AG08396 (cell line): ENCODE data around the gene CCDC71L.
A peak's percentile ranks its signal among the peaks of the same experiment; 100 is the strongest.
"Not testable (repeated sequence)": the region's sequence is repeated elsewhere in the genome, so short reads cannot be mapped to it uniquely, and the experiment has no call there.

Experiments
- DNase-seq: peaks from one replicate; pipeline ENCODE4 v3.0.0; 2012; ENCODE audit warnings: low spot score, mixed read lengths

Gene CCDC71L

GRCh38 chr7:106660862-106661720 lies at the start of gene CCDC71L:
CCDC71L (minus strand) TSS chr7:106661158; CDS start chr7:106660896, 262 bp downstream.
- DNase-seq, result peak; percentile 94

- not testable (repeated sequence) for DNase-seq
Observed at GRCh38 chr7:106709604-106710003, 48.6 kb upstream of the CCDC71L start.

GRCh38 chr7:106704000-106704840 lies 43.3 kb upstream of the CCDC71L start:
- DNase-seq, result no peak

- DNase-seq, result no peak
Observed at GRCh38 chr7:106693677-106694353, 32.9 kb upstream of the CCDC71L start.

GRCh38 chr7:106692450-106693051 lies 31.6 kb upstream of the CCDC71L start:
- DNase-seq, result no peak

GRCh38 chr7:106688161-106688560 lies 27.2 kb upstream of the CCDC71L start:
- DNase-seq, result not testable (repeated sequence)

GRCh38 chr7:106683941-106684340 lies 23.0 kb upstream of the CCDC71L start:
- DNase-seq, result no peak

- DNase-seq, result peak; percentile 18
Observed at GRCh38 chr7:106681815-106682495, 21.0 kb upstream of the CCDC71L start.

GRCh38 chr7:106679153-106679931 lies 18.4 kb upstream of the CCDC71L start:
- DNase-seq, result no peak

- DNase-seq, result no peak
Observed at GRCh38 chr7:106678795-106679152, 17.8 kb upstream of the CCDC71L start.

GRCh38 chr7:106676506-106676905 lies 15.5 kb upstream of the CCDC71L start:
- DNase-seq, result not testable (repeated sequence)

GRCh38 chr7:106673688-106674087 lies 12.7 kb upstream of the CCDC71L start:
- not testable (repeated sequence) for DNase-seq

GRCh38 chr7:106671930-106672329 lies 11.0 kb upstream of the CCDC71L start:
- not testable (repeated sequence) for DNase-seq

GRCh38 chr7:106671160-106671559 lies 10.2 kb upstream of the CCDC71L start:
- no peak for DNase-seq

- DNase-seq, result no peak
Observed at GRCh38 chr7:106668861-106669524, 8.0 kb upstream of the CCDC71L start.

GRCh38 chr7:106666353-106666752 lies 5.4 kb upstream of the CCDC71L start:
- no peak for DNase-seq

GRCh38 chr7:106664343-106664742 lies 3.4 kb upstream of the CCDC71L start:
- no peak for DNase-seq

- peak; percentile 86 for DNase-seq
Observed at GRCh38 chr7:106659963-106660861, 746 bp downstream of the CCDC71L start.
